Karpas-422 (cell line): ENCODE results near the gene FAM3B. TPM values are rescaled to one million over a fixed set of nuclear protein-coding genes. Genes with fewer than 3 reads are reported as not detected.

ENCODE experiments used
- total RNA-seq: library from RNA; depleted of rRNA; stranded (reverse); fragments of >200 nt; shearing (Covaris generic); gene quantifications from 2 replicates; pipeline ENCODE4 v1.2.3, GENCODE V29; 2014; ENCODE audit warnings: low replicate concordance; rRNA removed

Gene FAM3B
- total RNA-seq, 1 experiment from 2014 or later: not detected

Other genes starting within 250 kb of the FAM3B start
- not detected in 2 replicates for gene BACE2, start 148.6 kb upstream of the FAM3B start, total RNA-seq
- gene MX2, start 45.2 kb downstream of the FAM3B start, total RNA-seq: 27.8 and 31.0 TPM in 2 replicates
- gene MX1, start 109.4 kb downstream of the FAM3B start, total RNA-seq: 90.0 and 108 TPM in 2 replicates
- not detected in 2 replicates for gene TMPRSS2, start 191.4 kb downstream of the FAM3B start, total RNA-seq